GM21526 (cell line): ENCODE results near the gene ALDOB.

Experiments
- ATAC-seq: cut with Tn5 transposase; IDR thresholded peaks from one replicate; pipeline ENCODE4 v1.9.1; 2021; ENCODE audit warnings: moderate library complexity; ENCODE audit not compliant: unreplicated experiment, low FRiP score

Gene ALDOB

GRCh38 chr9:101435601-101436079, at the start of gene ALDOB:
ALDOB (minus strand) TSS chr9:101435774; CDS start chr9:101430887, 4,887 bp downstream.
- ATAC-seq = no peak

GRCh38 chr9:101484046-101484445, 48.5 kb upstream of the ALDOB start:
- ATAC-seq = no peak

DNA sequence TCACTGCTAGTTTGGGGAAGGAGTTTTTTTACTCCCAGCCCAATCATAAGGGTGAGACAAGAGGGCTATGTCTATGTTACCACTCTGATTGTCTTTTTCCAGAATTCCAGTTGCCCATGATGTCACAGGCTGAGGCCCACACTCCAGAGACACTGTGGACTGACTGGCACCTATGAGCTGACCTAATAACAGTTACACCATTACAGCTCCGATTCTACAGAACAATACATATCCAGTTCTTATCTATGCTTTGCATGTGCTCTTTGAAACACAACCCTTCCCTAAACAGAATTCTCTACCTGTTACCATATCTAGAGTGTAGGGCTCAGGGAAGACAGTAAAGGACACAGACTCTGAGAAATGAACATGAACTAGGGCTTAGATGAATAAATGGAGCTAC, 45.7 kb upstream of the ALDOB start:
- no peak for ATAC-seq

DNA sequence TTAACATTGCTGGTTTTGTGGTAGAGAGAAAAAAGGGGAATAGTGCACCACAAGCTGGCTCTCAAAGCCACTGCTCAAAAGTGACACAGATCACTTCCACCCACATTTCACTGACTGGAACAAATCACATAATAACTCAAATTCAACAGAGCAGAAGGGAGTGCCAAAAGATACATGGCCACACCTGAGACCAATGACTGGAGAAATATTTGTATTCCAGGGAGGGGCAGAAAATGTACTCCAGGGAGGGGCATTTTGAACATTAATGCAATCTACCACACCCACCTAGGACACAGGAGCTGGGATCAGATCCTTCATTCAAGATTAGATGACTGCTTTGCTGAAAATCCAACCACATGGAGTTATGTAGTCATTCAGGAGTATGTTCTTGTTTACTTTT, 44.8 kb upstream of the ALDOB start:
- no peak for ATAC-seq

DNA sequence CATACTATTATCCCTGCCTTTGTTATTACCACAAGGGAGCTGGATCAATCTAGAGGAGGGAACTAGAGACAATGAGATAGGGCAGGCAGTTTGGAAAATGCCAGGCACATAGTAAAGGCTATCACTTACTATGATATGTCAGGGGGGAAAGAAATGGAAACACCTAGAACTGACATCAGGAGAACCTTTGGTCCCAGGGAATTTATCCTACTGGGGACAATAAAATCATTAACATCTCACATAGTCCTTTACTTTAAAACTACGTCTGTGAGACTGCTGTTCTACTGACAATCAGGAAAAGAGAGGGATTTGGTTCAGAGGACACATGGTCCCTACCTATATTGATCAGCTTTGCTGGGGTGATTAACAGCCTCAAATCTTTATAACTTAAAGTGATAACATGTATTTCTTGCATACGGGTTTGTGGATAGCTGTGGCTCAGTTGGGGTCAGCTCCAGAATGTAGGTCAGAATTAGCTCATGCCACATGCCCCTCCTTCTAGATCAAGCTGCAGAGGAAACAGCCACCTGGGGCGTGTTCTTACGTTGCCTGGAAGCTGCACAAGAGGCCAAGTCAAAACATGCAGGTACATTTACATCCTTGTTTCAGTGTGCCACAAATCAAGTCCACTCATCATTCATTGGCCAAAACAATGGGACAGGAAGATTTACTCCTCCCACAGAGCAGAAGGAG, 43.9 kb upstream of the ALDOB start:
- no peak for ATAC-seq

DNA sequence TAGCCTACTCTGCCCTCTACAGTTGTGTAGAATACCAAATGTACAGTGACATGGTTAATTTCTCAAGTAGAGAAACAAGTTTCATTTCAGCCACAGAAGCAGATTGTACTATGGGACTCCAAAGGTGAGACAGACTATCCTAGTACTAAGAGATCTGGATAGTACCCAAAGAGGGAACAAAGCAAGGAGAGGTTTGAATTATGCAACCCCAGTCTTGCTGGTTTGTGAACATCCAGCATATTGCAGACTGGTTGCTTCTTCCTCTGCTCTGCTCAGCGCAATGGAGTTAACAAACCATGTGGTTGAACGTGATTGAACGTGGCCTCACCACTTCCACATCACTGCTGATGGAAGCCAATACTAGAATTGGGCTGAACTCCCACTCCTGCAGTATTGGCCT, 43.3 kb upstream of the ALDOB start:
- ATAC-seq = no peak

GRCh38 chr9:101478444-101478843, 42.9 kb upstream of the ALDOB start:
- ATAC-seq = no peak

DNA sequence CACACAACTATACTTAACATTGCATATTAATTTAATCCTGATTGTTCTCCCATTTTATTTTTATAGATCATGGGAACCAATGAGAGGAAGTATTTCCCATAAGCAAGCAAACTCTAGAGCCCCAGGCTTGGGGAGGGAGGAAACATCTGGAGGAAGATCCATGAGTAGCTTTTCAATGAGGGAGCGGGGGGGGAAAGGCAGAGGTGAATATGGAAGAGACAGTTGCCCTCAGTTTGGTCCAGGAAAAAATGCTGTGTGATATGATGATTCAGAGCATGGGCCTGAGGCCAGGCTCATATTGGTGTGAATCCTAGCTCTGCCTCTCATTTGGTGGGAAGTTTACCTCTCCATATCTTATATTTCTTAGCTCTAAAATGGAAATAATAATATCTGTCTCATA, 42.2 kb upstream of the ALDOB start:
- no peak for ATAC-seq

DNA sequence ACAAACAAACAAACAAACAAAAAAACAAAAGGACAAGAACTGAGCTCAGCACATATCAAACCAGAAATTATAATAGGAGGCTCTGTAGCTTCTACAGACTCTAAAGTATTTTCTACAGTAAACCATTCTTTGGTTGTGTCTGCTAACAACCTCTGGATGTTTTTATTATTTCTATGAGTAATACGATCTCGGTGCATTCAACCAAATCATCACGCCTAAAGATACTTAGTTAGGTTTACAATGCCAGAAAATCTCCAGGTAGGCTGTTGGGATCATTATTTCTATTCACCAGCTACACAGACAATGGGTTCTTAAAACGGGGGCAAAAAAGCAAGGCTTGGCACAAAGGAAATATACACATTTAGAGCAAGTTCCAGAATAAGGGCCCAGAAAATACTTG, 41.6 kb upstream of the ALDOB start:
- no peak for ATAC-seq

DNA sequence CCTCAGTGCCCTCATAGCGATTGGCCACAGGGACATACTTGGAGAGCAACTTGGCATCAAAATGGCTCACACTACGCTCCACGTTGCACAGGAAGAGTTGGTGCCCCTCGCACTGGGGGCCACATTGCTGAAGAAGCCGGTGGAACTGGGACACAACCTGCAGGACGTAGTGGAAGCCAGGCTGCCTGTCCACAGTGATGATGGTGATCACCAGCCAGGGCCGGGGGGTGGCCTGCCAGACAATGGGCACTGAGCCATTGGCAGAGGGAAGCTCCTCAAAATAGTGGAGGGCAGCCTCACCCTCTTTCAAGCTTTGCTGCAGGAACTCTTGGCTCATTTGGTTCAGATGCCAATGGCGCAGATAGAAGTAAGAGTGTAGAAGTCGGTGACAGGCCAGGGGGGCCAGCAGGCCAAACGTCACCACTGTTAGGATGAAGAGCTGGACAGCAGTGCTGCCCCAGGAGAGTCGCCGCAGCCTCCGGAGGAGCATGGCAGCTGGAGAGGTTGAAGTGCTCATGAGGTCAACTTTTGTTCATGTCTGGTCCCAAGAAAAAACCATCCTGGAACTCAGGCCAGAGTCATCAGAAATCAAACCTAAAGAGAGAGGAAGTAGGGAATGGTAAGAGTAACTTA, 41.1 kb upstream of the ALDOB start:
- ATAC-seq = no peak

DNA sequence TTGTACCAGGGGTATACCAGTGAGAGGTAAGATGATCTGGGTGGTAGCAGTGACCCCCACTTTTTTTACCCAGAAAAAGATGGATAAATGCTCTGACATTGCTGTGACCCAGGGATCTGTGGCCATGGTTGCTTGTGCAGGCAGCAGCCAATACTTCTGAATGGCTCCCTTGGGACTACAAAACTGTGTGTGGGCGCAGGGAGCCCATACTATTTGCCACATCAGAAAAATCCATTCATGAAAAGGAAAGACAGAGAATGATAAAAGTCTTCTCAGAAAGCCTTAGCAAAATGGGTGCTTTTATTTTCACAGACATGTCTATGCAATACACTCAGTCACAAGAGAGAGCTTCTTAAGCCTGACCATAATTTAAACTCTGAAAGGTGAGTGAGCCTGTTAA, 37.3 kb upstream of the ALDOB start:
- no peak for ATAC-seq

DNA sequence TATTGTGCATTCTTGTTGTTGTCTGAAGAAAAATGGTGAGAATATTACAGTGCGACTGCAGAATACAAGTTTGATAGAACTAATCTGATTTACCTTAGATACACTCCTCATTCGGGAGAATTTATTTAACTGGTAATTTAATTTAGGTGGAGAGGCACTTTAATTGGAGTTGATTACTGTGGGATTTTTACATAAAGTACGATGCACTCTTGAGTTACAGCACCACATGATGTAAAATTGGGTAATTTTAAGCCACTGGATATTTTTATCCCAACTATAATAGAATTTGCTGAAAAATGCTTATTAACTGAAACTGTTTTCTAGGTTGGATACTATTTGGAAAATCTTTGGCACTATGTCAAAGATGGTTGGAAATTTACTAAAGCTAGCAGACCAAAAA, 35.4 kb upstream of the ALDOB start:
- ATAC-seq = no peak

DNA sequence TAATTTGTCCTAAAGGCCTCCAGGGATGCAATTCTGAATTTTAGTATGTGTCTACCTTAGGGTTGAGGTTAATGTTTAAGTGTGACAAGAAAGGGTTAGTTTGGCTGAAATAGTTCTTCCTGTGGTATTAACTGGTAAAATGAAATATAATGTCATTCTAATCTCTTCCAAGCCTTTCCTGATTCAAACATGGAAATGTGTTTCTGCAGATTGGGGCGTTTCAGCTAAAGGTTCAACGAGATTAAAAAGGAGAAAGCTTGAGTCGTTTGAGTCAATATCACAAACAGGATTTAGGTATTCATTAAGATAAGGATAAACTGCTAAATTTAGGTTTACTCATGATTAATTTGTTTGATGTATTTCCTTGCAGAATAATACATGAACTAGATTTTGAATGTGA, 34.4 kb upstream of the ALDOB start:
- ATAC-seq = no peak

- no peak for ATAC-seq
Measured at GRCh38 chr9:101469026-101469425, 33.5 kb upstream of the ALDOB start.

- no peak for ATAC-seq
Measured at GRCh38 chr9:101468116-101468515, 32.5 kb upstream of the ALDOB start.

GRCh38 chr9:101467690-101468089, 32.1 kb upstream of the ALDOB start:
- no peak for ATAC-seq

DNA sequence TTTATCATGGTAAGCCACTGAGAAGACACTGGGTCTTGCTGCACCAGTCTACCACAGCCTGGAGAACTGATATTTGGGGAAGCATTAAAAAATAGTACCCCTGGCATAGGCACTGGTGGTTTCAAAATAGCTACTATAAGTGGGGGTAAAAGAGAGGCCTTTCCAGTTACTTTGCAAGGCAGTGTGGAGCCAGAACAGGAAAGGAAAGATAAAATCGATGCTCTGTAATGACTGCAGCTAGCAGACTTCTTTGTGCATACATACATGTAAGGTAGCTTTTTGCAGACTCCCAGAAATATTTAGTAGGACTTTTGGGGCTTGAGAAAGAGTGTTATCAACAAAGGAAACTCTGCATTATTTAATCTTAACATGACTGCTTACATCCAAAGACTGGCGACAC, 31.3 kb upstream of the ALDOB start:
- no peak for ATAC-seq

GRCh38 chr9:101465326-101465915, 29.8 kb upstream of the ALDOB start:
- ATAC-seq = no peak

- ATAC-seq = no peak
Measured at GRCh38 chr9:101463397-101463796, 27.8 kb upstream of the ALDOB start.

DNA sequence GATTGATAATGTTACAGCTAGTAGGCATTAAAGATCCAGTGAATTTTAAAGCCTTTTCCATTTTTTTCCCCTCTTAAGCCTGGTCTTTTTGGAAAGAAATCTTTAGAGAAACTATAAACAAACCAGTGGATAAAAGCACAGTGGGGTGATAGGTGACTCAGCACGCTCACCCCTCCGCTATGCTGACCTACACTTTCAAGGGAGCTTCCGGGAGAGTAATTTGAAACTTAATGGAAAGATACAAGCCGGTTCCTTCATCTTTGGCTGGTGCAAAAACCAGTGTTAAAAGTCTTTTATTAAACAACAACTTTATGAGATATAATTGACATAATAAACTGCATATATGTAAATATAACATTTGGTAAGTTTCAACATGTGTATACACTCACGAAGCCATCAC, 27.0 kb upstream of the ALDOB start:
- no peak for ATAC-seq

DNA sequence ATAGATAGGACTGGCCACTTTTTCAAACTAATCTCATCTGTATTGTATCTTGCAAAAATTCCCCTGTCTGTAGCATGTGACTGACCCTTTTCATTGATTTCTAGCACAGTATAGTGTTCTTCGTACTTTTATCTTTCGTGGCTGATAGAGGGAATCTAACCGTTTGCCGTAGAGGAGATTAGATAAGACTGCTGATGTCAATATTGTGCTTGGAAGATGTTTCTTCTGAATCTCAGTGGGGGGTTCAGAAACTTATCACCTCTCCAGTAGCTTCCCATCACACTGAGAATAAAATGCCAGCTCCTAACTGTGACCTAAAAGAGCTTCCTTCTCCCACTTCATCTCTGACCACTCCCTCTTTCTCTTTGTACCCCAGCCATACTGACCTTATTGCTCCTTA, 25.4 kb upstream of the ALDOB start:
- no peak for ATAC-seq
